GM18868 (cell line): ENCODE measurements around the gene CCDC60.
"Not testable (repeated sequence)": the region's sequence is repeated elsewhere in the genome, so short reads cannot be mapped to it uniquely, and the experiment has no call there.

Source experiments
- ATAC-seq: cut with Tn5 transposase; IDR thresholded peaks from one replicate; pipeline ENCODE4 v1.9.1; 2021; ENCODE audit warnings: mild to moderate bottlenecking, moderate library complexity; ENCODE audit not compliant: unreplicated experiment

The CCDC60 gene

GRCh38 chr12:119338593-119339363 is 4.2 kb downstream of the CCDC60 start:
- no peak for ATAC-seq

GRCh38 chr12:119340578-119340977 is 6.0 kb downstream of the CCDC60 start:
- no peak for ATAC-seq

- ATAC-seq, result no peak
These were observed 6.5 kb downstream of the CCDC60 start for GRCh38 chr12:119341020-119341419.

GRCh38 chr12:119341988-119342387 is 7.5 kb downstream of the CCDC60 start:
- ATAC-seq, result no peak

GRCh38 chr12:119343130-119343529 is 8.6 kb downstream of the CCDC60 start:
- ATAC-seq, result no peak

GRCh38 chr12:119354172-119354571 is 19.6 kb downstream of the CCDC60 start:
- no peak for ATAC-seq

- not testable (repeated sequence) for ATAC-seq
These were observed 25.8 kb downstream of the CCDC60 start for GRCh38 chr12:119360366-119360765.

GRCh38 chr12:119363037-119363436 is 28.5 kb downstream of the CCDC60 start:
- ATAC-seq, result no peak

- ATAC-seq, result no peak
These were observed 29.0 kb downstream of the CCDC60 start for GRCh38 chr12:119363490-119363889.

GRCh38 chr12:119365451-119365850 is 30.9 kb downstream of the CCDC60 start:
- ATAC-seq, result no peak

GRCh38 chr12:119366007-119366406 is 31.5 kb downstream of the CCDC60 start:
- no peak for ATAC-seq

- no peak for ATAC-seq
These were observed 34.6 kb downstream of the CCDC60 start for GRCh38 chr12:119369161-119369560.

GRCh38 chr12:119369907-119370546 is 35.5 kb downstream of the CCDC60 start:
- ATAC-seq, result no peak

GRCh38 chr12:119372540-119372939 is 38.0 kb downstream of the CCDC60 start:
- no peak for ATAC-seq

GRCh38 chr12:119373001-119373400 is 38.5 kb downstream of the CCDC60 start:
- ATAC-seq, result no peak

- ATAC-seq, result no peak
These were observed 39.1 kb downstream of the CCDC60 start for GRCh38 chr12:119373666-119374065.

GRCh38 chr12:119374635-119375034 is 40.1 kb downstream of the CCDC60 start:
- ATAC-seq, result no peak

GRCh38 chr12:119375075-119375882 is 40.8 kb downstream of the CCDC60 start:
- no peak for ATAC-seq

GRCh38 chr12:119375883-119376190 is 41.3 kb downstream of the CCDC60 start:
- ATAC-seq, result no peak

- ATAC-seq, result no peak
These were observed 44.4 kb downstream of the CCDC60 start for GRCh38 chr12:119378903-119379302.

- ATAC-seq, result no peak
These were observed 47.1 kb downstream of the CCDC60 start for GRCh38 chr12:119381471-119382235.
